Right atrium auricular region (tissue), 2 donors: ENCODE data around the gene TBX15. TPM values are rescaled to one million over a fixed set of nuclear protein-coding genes. Genes with fewer than 3 reads are reported as not detected.

ENCODE experiments used
- DNase-seq: peaks from one replicate; pipeline ENCODE4 v3.0.0-alpha.2; 2019; ENCODE audit warnings: low spot score
- H3K27ac ChIP-seq, 2 donors: fragments of 200-600 bp; sonication (generic); 1 replicate in 1 of 2; 2 replicates in 1 of 2; pipeline ENCODE4 v1.5.1; 2016 to 2019
- H3K27me3 ChIP-seq, 2 donors: fragments of 200-600 bp; sonication (generic); one replicate each; pipeline versions ENCODE4 v1.5.1 to v1.6.0; 2017 to 2019
- H3K36me3 ChIP-seq: fragments of 200-600 bp; sonication (generic); one replicate; pipeline ENCODE4 v1.5.1; 2016
- H3K4me1 ChIP-seq, 2 donors: fragments of 200-600 bp; sonication (generic); one replicate each; pipeline versions ENCODE4 v1.5.1 to v1.6.0; 2017 to 2019
- H3K4me3 ChIP-seq, 2 donors: fragments of 200-600 bp; sonication (generic); 1 replicate in 1 of 2; 2 replicates in 1 of 2; pipeline ENCODE4 v1.5.1; 2017 to 2019; ENCODE audit warnings: mild to moderate bottlenecking in 1 of 2, moderate library complexity in 1 of 2
- H3K9me3 ChIP-seq, 2 donors: fragments of 200-600 bp; sonication (generic); one replicate each; pipeline ENCODE4 v1.5.1; 2019
- total RNA-seq, 2 donors: library from RNA; depleted of rRNA; stranded (reverse); fragments of >200 nt; gene quantifications; one replicate each; pipeline ENCODE4 v1.1.0, GENCODE V29; 2016
- TF ChIP-seq, protein P1 (sequence below), 2 donors: fragments of 200-600 bp; sonication (generic); IDR thresholded peaks; one replicate each; pipeline ENCODE4 v1.5.1; 2019; ENCODE audit warnings: antibody characterized with exemption in 2 of 2

TBX15 gene
- total RNA-seq, 2 donors from 2014 or later, result 2.1 to 3.6 TPM

DNA sequence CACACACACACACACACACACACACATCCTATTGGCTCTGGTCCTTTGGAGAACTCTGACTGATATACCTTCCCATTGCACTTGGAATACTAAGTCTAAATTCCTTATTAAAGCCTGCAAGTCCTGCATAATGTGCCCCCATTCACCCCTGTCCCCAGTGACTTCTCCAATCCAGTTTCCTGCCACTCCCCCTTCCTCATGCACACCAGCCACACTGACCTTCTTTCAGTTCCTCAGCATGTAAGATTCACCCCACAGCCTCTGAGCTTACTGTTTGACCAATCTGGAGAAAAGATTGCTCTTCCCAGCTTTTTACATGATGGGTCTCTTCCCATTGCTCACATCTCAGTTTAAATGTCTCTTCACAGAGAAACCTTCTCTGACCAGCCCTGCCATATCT is 146.6 kb downstream of the TBX15 start:
- Histone ChIP-seq H3K27ac (no peak overlapping the region), H3K36me3 (no peaks in the 10 kb centered on the region), H3K4me3 (no peak overlapping the region), H3K4me1 (no peaks in the 10 kb centered on the region), H3K9me3 (no peaks in the 10 kb centered on the region), H3K27me3 (no peaks in the 10 kb centered on the region)
- TF ChIP-seq, protein P1, sequence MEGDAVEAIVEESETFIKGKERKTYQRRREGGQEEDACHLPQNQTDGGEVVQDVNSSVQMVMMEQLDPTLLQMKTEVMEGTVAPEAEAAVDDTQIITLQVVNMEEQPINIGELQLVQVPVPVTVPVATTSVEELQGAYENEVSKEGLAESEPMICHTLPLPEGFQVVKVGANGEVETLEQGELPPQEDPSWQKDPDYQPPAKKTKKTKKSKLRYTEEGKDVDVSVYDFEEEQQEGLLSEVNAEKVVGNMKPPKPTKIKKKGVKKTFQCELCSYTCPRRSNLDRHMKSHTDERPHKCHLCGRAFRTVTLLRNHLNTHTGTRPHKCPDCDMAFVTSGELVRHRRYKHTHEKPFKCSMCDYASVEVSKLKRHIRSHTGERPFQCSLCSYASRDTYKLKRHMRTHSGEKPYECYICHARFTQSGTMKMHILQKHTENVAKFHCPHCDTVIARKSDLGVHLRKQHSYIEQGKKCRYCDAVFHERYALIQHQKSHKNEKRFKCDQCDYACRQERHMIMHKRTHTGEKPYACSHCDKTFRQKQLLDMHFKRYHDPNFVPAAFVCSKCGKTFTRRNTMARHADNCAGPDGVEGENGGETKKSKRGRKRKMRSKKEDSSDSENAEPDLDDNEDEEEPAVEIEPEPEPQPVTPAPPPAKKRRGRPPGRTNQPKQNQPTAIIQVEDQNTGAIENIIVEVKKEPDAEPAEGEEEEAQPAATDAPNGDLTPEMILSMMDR (IDR thresholded peaks at IDR 0.05), result no peak
- DNase-seq, result no peak

Other genes with a start within 250 kb of the TBX15 start
- 10 to 100 TPM in 1 of 2 donors, 1 to 10 TPM in 1; 9.5 to 13.2 TPM for gene WARS2, start 152.3 kb upstream of the TBX15 start, total RNA-seq